ENCODE data around the gene HTT-AS.

GRCh38 chr4:3022651-3023050, 51.7 kb downstream of the HTT-AS start:
- TF ChIP-seq EZH2phosphoT487 (IDR thresholded peaks at IDR 0.05; ENCODE audit: low read depth) (no peak), CTCF (IDR thresholded peaks at IDR 0.05; ENCODE audit: low read depth, low read length) (no peak)
